SK-N-SH (cell line): ENCODE measurements around the gene ZNF385C.

ENCODE experiments used
- ELF1 ChIP-seq: IDR thresholded peaks from 2 replicates; pipeline ENCODE4 v1.4.0; 2012
- GABPA ChIP-seq: IDR thresholded peaks from 2 replicates; pipeline ENCODE4 v1.4.0; 2012; ENCODE audit warnings: low read depth, mild to moderate bottlenecking
- JUND ChIP-seq: IDR thresholded peaks from 2 replicates; pipeline ENCODE4 v1.4.0; 2012
- MEF2A ChIP-seq: IDR thresholded peaks from 2 replicates; pipeline ENCODE4 v1.4.0; 2012; ENCODE audit warnings: low read depth, borderline replicate concordance
- POLR2AphosphoS5 ChIP-seq: IDR thresholded peaks from 2 replicates; pipeline ENCODE4 v1.6.1; 2012; ENCODE audit warnings: low read depth, low read length
- RCOR1 ChIP-seq: fragments of 150-350 bp; IDR thresholded peaks from 2 replicates; pipeline ENCODE4 v1.6.1; 2017; ENCODE audit warnings: antibody characterized with exemption, low read length
- RFX5 ChIP-seq: IDR thresholded peaks from 2 replicates; pipeline ENCODE4 v1.6.1; 2012; ENCODE audit warnings: mild to moderate bottlenecking, improper control_type of control experiment, low read length
- SIN3A ChIP-seq: IDR thresholded peaks from 2 replicates; pipeline ENCODE4 v1.6.1; 2012; ENCODE audit warnings: low read depth, mild to moderate bottlenecking, low read length, moderate library complexity, borderline replicate concordance
- TAF1 ChIP-seq: IDR thresholded peaks from 2 replicates; pipeline ENCODE4 v1.6.1; 2012; ENCODE audit warnings: low read depth, mild to moderate bottlenecking, low read length, moderate library complexity, borderline replicate concordance
- YY1 ChIP-seq: IDR thresholded peaks from 2 replicates; pipeline ENCODE4 v1.4.0; 2012; ENCODE audit warnings: low read depth, mild to moderate bottlenecking
- TF ChIP-seq, protein P1 (sequence below): fragments of 200-600 bp; sonication (generic); IDR thresholded peaks from 2 replicates; pipeline ENCODE4 v1.6.1; 2017; ENCODE audit warnings: antibody characterized with exemption, mild to moderate bottlenecking, moderate library complexity
- TF ChIP-seq, protein P2 (sequence below): fragments of 150-350 bp; IDR thresholded peaks from 2 replicates; pipeline ENCODE4 v1.6.1; 2016; ENCODE audit warnings: mild to moderate bottlenecking, low read depth, low read length
- TF ChIP-seq, protein P3 (sequence below): IDR thresholded peaks from 2 replicates; pipeline ENCODE4 v1.4.0; 2012; ENCODE audit warnings: low read depth, borderline replicate concordance
- TF ChIP-seq, protein P4 (sequence below): IDR thresholded peaks from 2 replicates; pipeline ENCODE4 v1.6.1; 2012; ENCODE audit warnings: mild to moderate bottlenecking, low read depth, low read length, moderate library complexity

DNA sequence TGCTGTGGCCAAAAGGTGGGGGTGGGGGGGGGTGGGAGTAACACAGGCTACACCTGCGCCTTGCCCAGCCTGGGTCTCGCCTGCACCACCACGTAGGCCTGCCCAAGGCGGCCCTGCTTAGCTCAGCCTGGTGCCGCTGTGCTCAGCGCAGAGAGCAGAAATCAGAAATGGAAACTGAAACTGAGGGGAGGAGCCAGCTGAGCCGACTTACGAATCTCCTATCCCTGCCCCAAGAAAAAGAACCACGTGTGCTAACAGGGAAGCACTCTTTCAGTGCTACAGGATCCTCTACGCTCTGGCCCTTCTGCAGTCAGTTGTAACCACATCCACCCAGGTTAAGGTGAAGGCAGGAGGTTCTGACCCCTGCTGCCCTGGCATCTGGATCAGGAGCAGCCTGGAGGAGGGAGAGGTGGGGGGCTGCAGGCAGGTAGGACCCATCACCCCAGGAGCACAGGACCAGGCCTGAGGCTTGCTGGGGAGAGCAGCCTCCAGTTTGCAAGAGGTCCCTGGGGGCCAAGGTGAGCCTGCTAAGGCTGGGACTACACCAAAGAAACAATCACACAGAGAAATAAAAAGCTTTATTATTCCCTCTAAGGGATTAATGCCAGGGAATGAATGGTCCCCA, 14.4 kb upstream of the ZNF385C start, which contains the start of gene DHX58:
- TF ChIP-seq POLR2AphosphoS5, result no peak
- TF ChIP-seq, protein P1, sequence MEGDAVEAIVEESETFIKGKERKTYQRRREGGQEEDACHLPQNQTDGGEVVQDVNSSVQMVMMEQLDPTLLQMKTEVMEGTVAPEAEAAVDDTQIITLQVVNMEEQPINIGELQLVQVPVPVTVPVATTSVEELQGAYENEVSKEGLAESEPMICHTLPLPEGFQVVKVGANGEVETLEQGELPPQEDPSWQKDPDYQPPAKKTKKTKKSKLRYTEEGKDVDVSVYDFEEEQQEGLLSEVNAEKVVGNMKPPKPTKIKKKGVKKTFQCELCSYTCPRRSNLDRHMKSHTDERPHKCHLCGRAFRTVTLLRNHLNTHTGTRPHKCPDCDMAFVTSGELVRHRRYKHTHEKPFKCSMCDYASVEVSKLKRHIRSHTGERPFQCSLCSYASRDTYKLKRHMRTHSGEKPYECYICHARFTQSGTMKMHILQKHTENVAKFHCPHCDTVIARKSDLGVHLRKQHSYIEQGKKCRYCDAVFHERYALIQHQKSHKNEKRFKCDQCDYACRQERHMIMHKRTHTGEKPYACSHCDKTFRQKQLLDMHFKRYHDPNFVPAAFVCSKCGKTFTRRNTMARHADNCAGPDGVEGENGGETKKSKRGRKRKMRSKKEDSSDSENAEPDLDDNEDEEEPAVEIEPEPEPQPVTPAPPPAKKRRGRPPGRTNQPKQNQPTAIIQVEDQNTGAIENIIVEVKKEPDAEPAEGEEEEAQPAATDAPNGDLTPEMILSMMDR, result no peak
- TF ChIP-seq YY1, result no peak
- TF ChIP-seq, protein P2, sequence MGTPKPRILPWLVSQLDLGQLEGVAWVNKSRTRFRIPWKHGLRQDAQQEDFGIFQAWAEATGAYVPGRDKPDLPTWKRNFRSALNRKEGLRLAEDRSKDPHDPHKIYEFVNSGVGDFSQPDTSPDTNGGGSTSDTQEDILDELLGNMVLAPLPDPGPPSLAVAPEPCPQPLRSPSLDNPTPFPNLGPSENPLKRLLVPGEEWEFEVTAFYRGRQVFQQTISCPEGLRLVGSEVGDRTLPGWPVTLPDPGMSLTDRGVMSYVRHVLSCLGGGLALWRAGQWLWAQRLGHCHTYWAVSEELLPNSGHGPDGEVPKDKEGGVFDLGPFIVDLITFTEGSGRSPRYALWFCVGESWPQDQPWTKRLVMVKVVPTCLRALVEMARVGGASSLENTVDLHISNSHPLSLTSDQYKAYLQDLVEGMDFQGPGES, result no peak
- TF ChIP-seq, protein P3, sequence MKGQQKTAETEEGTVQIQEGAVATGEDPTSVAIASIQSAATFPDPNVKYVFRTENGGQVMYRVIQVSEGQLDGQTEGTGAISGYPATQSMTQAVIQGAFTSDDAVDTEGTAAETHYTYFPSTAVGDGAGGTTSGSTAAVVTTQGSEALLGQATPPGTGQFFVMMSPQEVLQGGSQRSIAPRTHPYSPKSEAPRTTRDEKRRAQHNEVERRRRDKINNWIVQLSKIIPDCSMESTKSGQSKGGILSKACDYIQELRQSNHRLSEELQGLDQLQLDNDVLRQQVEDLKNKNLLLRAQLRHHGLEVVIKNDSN, result no peak
- TF ChIP-seq, protein P4, sequence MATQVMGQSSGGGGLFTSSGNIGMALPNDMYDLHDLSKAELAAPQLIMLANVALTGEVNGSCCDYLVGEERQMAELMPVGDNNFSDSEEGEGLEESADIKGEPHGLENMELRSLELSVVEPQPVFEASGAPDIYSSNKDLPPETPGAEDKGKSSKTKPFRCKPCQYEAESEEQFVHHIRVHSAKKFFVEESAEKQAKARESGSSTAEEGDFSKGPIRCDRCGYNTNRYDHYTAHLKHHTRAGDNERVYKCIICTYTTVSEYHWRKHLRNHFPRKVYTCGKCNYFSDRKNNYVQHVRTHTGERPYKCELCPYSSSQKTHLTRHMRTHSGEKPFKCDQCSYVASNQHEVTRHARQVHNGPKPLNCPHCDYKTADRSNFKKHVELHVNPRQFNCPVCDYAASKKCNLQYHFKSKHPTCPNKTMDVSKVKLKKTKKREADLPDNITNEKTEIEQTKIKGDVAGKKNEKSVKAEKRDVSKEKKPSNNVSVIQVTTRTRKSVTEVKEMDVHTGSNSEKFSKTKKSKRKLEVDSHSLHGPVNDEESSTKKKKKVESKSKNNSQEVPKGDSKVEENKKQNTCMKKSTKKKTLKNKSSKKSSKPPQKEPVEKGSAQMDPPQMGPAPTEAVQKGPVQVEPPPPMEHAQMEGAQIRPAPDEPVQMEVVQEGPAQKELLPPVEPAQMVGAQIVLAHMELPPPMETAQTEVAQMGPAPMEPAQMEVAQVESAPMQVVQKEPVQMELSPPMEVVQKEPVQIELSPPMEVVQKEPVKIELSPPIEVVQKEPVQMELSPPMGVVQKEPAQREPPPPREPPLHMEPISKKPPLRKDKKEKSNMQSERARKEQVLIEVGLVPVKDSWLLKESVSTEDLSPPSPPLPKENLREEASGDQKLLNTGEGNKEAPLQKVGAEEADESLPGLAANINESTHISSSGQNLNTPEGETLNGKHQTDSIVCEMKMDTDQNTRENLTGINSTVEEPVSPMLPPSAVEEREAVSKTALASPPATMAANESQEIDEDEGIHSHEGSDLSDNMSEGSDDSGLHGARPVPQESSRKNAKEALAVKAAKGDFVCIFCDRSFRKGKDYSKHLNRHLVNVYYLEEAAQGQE, result no peak
- no peak for TF ChIP-seq ELF1
- TF ChIP-seq GABPA, result no peak
- TF ChIP-seq TAF1, result no peak
- no peak for TF ChIP-seq SIN3A
- no peak for TF ChIP-seq RFX5
- TF ChIP-seq RCOR1, result no peak
- no peak for TF ChIP-seq JUND
- TF ChIP-seq MEF2A, result no peak
